Measurements from ENCODE around the gene ARHGAP24.

DNA sequence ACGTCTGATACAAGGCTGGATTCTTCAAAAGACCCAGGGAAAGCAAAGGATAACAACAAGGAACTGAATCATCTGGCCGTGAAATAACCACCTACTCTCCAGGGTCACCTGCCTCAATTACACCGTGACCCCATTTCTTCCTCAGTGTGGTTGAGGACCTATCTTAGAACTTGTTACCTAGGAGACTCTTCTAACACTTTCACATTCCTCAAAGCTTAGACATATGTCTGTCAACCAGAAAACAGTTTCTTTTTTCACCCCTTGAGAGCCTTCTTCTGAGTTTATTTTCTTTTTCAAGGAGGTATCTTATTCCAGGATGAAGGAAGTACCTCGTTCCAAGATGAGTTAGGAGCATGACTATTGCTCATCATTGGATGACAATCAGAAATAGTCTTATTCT, 337.8 kb downstream of the ARHGAP24 start:
- TF ChIP-seq TCF7 (IDR thresholded peaks at IDR 0.05; ENCODE audit: borderline replicate concordance) (no peak), SIN3A (IDR thresholded peaks at IDR 0.05; ENCODE audit: low read depth, low read length) (no peak), SUPT20H (IDR thresholded peaks at IDR 0.05; ENCODE audit: borderline replicate concordance, control insufficient read depth, low read depth, low read length) (no peak), FOXM1 (IDR thresholded peaks at IDR 0.05; ENCODE audit: low read depth, low read length) (no peak), IKZF1 (conservative IDR thresholded peaks at IDR 0.05) (no peak), SMC3 (IDR thresholded peaks at IDR 0.05; ENCODE audit: borderline replicate concordance, low read length) (no peak), CTCF (IDR thresholded peaks at IDR 0.05 in 2 of 3, conservative IDR thresholded peaks at IDR 0.05 in 1 of 3; ENCODE audit: control insufficient read depth in 2 of 3, extremely low read depth in 1 of 3, insufficient read depth in 1 of 3, low read depth in 3 of 3, low read length in 3 of 3) (no peak), BCL11A (IDR thresholded peaks at IDR 0.05; ENCODE audit: low read depth, low read length) (no peak), EGR1 (IDR thresholded peaks at IDR 0.05; ENCODE audit: borderline replicate concordance in 1 of 2, low read depth in 2 of 2, low read length in 2 of 2) (no peak), EP300 (IDR thresholded peaks at IDR 0.05; ENCODE audit: borderline replicate concordance in 1 of 2, control insufficient read depth in 1 of 2, low read depth in 2 of 2, low read length in 2 of 2) (no peak), CHD1 (IDR thresholded peaks at IDR 0.05; ENCODE audit: low read depth, low read length) (no peak), POLR2AphosphoS5 (IDR thresholded peaks at IDR 0.05; ENCODE audit: low read length) (no peak), POLR2A (IDR thresholded peaks at IDR 0.05; ENCODE audit: low read depth, low read length) (no peak)
- TF ChIP-seq, protein P1, sequence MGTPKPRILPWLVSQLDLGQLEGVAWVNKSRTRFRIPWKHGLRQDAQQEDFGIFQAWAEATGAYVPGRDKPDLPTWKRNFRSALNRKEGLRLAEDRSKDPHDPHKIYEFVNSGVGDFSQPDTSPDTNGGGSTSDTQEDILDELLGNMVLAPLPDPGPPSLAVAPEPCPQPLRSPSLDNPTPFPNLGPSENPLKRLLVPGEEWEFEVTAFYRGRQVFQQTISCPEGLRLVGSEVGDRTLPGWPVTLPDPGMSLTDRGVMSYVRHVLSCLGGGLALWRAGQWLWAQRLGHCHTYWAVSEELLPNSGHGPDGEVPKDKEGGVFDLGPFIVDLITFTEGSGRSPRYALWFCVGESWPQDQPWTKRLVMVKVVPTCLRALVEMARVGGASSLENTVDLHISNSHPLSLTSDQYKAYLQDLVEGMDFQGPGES (IDR thresholded peaks at IDR 0.05): no peak
